ENCODE measurements around the gene CTSW.

GRCh38 chr11:65872586-65873317, 6.9 kb upstream of the CTSW start, which contains the start of gene EFEMP2:
- TF ChIP-seq, protein P1, sequence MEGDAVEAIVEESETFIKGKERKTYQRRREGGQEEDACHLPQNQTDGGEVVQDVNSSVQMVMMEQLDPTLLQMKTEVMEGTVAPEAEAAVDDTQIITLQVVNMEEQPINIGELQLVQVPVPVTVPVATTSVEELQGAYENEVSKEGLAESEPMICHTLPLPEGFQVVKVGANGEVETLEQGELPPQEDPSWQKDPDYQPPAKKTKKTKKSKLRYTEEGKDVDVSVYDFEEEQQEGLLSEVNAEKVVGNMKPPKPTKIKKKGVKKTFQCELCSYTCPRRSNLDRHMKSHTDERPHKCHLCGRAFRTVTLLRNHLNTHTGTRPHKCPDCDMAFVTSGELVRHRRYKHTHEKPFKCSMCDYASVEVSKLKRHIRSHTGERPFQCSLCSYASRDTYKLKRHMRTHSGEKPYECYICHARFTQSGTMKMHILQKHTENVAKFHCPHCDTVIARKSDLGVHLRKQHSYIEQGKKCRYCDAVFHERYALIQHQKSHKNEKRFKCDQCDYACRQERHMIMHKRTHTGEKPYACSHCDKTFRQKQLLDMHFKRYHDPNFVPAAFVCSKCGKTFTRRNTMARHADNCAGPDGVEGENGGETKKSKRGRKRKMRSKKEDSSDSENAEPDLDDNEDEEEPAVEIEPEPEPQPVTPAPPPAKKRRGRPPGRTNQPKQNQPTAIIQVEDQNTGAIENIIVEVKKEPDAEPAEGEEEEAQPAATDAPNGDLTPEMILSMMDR (IDR thresholded peaks at IDR 0.05) = no peak
- TF ChIP-seq POLR2A (IDR thresholded peaks at IDR 0.05) = peak in 1 of 2 donors; percentile 53
